NCI-H1436 (cell line): ENCODE data around the gene GPR39.

Experiments
- DNase-seq: peaks from one replicate; lab custom pipeline; 2025; lab: John Stamatoyannopoulos, UW

Gene GPR39

GRCh38 chr2:132446444-132446843 is 29.8 kb downstream of the GPR39 start:
- no peak for DNase-seq

- DNase-seq: no peak
Measured at GRCh38 chr2:132448331-132448730, 31.7 kb downstream of the GPR39 start.

GRCh38 chr2:132448771-132449170 is 32.2 kb downstream of the GPR39 start:
- peak; percentile 14 for DNase-seq

GRCh38 chr2:132449868-132450267 is 33.3 kb downstream of the GPR39 start:
- no peak for DNase-seq

GRCh38 chr2:132460781-132461180 is 44.2 kb downstream of the GPR39 start:
- DNase-seq: no peak

GRCh38 chr2:132462236-132462635 is 45.6 kb downstream of the GPR39 start:
- no peak for DNase-seq

- no peak for DNase-seq
Measured at GRCh38 chr2:132463719-132464118, 47.1 kb downstream of the GPR39 start.

- no peak for DNase-seq
Measured at GRCh38 chr2:132465917-132466316, 49.3 kb downstream of the GPR39 start.

GRCh38 chr2:132466428-132467028 is 49.9 kb downstream of the GPR39 start:
- no peak for DNase-seq

- DNase-seq: peak; percentile 52
Measured at GRCh38 chr2:132468821-132469675, 52.4 kb downstream of the GPR39 start.

- no peak for DNase-seq
Measured at GRCh38 chr2:132470746-132471145, 54.1 kb downstream of the GPR39 start.

GRCh38 chr2:132473174-132473883 is 56.7 kb downstream of the GPR39 start:
- no peak for DNase-seq

GRCh38 chr2:132475615-132476014 is 59.0 kb downstream of the GPR39 start:
- DNase-seq: no peak

GRCh38 chr2:132477436-132477835 is 60.8 kb downstream of the GPR39 start:
- DNase-seq: no peak

GRCh38 chr2:132477962-132478361 is 61.4 kb downstream of the GPR39 start:
- no peak for DNase-seq

- peak; percentile 27 for DNase-seq
Measured at GRCh38 chr2:132478461-132479105, 62.0 kb downstream of the GPR39 start.

GRCh38 chr2:132479155-132479554 is 62.5 kb downstream of the GPR39 start:
- DNase-seq: peak; percentile 80

GRCh38 chr2:132482821-132483220 is 66.2 kb downstream of the GPR39 start:
- DNase-seq: no peak

- DNase-seq: no peak
Measured at GRCh38 chr2:132484144-132484543, 67.5 kb downstream of the GPR39 start.

- no peak for DNase-seq
Measured at GRCh38 chr2:132488491-132488890, 71.9 kb downstream of the GPR39 start.

- no peak for DNase-seq
Measured at GRCh38 chr2:132489150-132489549, 72.5 kb downstream of the GPR39 start.

- DNase-seq: no peak
Measured at GRCh38 chr2:132495881-132496280, 79.3 kb downstream of the GPR39 start.
